ENCODE data around the gene DLG4.

DLG4 gene

DNA sequence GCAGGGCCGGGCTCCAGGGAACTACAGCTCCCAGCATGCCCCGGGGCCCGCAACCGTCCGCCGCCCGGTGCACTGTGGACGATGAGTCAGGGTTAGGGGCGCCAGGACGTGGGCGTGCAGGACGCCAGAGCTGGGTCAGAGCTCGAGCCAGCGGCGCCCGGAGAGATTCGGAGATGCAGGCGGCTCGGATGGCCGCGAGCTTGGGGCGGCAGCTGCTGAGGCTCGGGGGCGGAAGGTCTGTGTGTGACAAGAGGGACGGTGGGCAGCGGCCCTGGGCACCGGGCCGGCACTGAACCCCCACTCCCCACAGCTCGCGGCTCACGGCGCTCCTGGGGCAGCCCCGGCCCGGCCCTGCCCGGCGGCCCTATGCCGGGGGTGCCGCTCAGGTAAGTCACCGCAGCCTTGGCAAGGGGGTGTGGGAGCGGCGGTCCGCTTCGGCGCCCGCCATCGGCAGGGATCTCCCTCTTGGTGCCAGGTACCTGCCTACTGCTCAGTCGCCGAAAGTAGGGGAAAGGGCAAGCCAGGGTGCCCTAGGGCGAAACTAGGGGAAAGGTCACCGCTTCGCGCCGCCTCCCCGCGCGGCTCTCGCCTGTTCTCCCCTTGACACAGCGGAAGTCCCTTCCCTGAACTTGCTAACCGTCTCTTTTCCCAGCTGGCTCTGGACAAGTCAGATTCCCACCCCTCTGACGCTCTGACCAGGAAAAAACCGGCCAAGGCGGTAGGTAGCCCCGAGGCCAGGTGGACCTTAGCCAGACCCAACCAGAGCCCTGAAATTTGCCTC lies at the start of gene DLG4, which contains the start of gene ACADVL:
DLG4 (minus strand) TSS at position 25 of the 781 bp plus-strand sequence.
ACADVL (plus strand) TSS at position 127 of the 781 bp plus-strand sequence; CDS start at position 174, 47 bp downstream.
- in situ Hi-C loops (cut with HindIII; ENCODE audit: low sequenced_read_pairs): no loop called here

- in situ Hi-C loops (cut with HindIII; ENCODE audit: low sequenced_read_pairs): no loop called here
Measured at GRCh38 chr17:7266784-7267183, 47.1 kb upstream of the DLG4 start.

DNA sequence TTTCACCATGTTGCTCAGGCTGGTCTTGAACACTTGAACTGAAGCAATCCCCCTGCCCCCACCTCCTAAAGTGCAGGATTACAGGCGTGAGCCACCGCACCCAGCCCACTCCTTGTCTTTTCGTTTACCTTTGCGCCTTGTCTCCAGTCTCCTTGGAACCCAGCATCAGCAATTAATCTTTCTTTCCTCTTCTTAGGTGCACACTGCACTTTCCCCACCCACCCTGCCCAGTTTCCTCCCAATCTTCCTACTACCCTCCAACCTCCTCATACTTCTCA lies 44.1 kb upstream of the DLG4 start:
- in situ Hi-C loops (cut with HindIII; ENCODE audit: low sequenced_read_pairs): no loop called here

DNA sequence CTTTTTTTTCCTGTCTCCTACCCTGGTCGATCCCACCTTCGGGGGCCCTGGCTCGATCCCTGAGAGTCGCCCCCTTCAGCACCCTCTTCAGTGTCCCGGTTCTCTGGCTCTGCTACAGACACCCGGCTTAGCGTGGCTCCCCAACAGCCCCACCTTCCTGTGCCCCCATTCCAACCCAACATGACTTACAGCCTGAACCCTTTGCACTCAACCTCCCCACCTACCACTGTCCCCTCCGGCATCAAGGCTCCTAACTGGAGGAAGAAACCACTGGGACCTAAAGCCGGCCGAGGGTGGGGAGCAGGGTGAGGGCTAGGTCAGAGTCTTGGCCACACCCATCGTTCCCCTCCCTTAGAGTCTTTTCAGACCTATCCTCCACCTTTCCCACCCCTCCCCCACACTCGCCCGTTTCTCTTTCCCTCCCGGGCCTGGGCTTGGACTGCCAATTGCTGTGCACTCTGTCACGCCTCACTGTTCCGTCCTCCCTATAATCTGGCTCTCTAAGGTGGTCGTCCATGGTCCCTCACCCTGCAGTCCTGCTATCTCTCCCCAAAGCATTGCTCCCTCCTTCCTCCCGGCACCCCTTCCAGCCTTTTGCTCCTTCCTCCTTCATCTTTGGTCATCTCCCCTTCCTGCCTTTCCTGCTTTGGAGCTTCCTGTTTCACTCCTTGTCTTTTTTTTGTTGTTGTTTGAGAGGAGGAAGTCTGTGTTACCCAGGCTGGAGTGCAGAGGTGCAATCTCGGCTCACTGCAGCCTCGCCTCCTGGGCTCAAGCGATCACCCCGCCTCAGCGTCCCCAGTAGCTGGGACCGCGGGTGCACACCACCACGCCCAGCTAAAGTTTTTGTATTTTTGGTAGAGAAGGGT lies 43.5 kb upstream of the DLG4 start:
- in situ Hi-C loops (cut with HindIII; ENCODE audit: low sequenced_read_pairs): no loop called here

GRCh38 chr17:7262192-7262934 lies 42.7 kb upstream of the DLG4 start, which contains the start of gene CLDN7:
Gene CLDN7 (minus strand): TSS chr17:7262478. CDS start chr17:7262043, 435 bp downstream.
- in situ Hi-C loops (cut with HindIII; ENCODE audit: low sequenced_read_pairs): no loop called here

DNA sequence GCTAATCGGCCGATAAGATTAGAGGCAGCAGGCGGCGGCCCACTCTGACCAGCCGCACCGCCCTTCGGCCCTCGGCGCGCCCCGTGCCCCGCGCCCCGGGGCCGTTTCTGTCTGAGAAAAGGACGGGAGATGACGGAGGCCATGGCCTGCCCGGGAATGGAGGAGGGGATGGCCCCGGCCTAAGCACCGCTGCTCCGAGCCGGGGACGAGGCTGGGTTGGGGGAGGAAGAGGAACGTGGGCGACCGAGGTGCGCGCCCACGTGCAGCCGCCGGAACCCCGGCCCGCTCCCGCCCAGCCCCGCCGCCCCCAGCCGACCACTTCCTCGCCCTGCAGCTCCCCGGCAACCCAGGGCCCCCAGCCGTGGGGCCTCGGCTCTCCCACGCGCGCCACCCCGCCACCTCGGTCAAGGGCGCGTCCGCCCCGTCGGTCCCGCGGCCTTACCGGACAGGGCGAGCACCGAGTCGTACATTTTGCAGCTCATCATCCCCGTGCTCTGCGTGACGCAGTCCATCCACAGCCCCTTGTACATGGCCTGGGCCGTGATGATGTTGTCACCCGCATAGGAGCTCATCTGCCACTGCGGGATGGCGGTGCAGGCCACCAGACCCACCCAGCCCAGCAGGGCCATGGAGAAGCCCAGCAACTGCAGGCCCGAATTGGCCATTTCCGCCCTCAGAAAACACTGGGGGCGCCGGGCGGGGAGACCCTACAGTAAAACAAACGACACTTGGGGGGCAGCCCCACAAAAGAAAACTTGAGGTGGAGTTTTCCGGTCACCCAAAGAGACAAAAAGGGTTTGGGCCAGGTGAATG lies 41.9 kb upstream of the DLG4 start:
- in situ Hi-C loops (cut with HindIII; ENCODE audit: low sequenced_read_pairs): no loop called here

DNA sequence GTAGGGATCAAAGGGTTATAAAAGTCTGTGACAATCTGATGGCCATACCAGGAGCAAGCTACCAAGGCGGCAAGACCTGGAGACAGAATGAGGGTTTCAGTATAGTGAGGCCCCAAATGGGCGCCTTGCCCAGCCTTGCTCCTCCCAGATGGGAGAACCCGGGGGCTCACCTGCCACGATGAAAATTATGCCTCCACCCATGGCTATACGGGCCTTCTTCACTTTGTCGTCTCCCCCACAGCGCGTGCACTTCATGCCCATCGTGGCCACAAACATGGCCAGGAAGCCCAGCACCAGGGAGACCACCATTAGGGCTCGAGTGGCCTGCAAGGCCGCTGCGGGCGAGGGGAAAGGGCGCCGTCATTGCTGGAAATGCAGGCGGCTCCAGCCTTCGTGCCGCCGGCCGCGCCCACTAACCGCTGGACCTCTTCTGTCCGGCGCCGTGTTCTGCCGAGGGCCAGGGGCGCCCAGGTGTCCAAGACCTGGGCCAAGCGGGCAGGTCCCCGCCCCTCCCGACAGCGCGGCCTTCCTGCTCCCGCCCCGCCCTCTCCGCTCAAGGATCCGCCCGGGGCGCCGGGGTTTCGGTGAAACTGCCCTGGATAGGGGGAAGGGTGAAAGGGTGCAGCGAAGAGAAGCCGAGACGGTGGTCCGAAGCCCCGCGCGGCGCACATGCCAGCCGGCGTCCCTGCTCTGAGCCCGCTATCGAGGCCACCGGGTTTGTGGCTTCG lies 41.2 kb upstream of the DLG4 start:
- in situ Hi-C loops (cut with HindIII; ENCODE audit: low sequenced_read_pairs): no loop called here

- in situ Hi-C loops (cut with HindIII; ENCODE audit: low sequenced_read_pairs): no loop called here
Measured at GRCh38 chr17:7260151-7260550, 40.5 kb upstream of the DLG4 start.

DNA sequence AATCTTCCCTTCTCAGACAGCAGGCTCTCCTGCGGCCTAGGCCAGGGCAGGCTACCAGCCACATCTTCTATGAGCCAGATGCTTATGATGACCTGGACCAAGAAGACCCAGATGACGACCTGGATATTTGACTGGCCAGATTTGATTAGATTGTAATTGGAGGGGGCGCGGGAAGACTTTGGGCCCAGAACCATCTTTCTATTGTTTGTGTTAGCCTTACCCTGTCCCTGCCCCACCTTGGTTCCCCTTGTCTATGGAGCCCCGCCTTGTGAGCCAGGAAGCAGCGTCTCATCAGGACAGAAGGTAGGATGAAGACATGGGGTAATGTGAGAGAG lies 39.9 kb upstream of the DLG4 start:
- in situ Hi-C loops (cut with HindIII; ENCODE audit: low sequenced_read_pairs): no loop called here

DNA sequence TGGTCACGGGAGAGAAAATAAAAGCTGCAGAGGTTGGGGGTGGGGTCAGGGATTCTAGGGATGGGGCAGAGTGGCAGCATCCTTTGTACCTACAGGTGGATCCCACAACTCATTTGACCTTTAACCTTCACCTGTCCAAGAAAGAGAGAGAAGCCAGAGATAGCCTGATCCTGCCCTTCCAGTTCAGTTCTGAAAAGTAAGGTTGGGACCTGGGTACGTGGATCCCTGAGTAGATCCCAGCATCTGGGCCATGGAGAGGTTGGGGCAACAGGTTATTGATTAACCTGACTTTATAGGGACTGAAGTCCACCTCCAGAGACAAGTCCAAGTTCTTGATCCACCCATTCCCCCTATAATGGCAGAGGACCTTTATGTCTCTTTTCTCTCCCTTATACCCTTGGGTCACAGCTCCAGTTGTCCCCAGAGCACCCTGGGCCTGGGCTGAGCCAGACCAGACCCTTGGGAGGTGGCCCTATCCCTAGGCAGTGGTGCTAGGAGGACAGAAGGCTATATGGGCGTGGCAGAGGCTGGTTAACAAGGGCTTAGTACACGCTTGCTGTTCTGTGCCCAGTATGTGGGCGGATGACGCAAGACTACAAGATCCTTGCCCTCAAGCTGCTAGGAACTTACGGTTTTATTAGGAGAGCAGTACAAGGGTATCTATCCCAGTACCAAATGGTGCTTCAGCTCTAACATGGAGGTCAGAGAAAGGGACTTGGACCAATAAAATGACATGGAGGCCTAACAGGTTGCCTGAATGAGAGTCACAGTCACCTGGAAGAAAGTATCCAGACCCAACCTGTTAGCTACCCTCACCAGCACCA lies 39.3 kb upstream of the DLG4 start:
- in situ Hi-C loops (cut with HindIII; ENCODE audit: low sequenced_read_pairs): no loop called here

GRCh38 chr17:7256766-7257456 lies 37.3 kb upstream of the DLG4 start:
- in situ Hi-C loops (cut with HindIII; ENCODE audit: low sequenced_read_pairs): no loop called here

DNA sequence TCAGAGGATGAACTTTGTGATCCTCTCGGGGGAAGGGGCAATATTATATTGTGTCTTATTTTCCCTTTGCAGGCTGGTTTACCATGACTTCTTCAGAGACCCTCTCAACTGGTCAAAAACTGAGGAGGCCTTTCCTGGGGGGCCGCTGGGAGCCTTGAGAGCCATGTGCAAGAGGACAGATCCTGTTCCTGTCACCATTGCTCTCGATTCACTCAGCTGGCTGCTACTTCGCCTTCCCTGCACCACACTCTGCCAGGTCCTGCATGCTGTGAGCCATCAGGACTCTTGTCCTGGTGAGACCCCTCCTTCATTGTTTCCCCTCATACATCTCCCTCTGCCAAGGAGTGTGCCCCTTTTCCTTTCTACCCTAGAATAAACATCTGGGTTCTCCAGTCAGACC lies 34.9 kb upstream of the DLG4 start:
- in situ Hi-C loops (cut with HindIII; ENCODE audit: low sequenced_read_pairs): no loop called here

GRCh38 chr17:7253082-7253481 lies 33.4 kb upstream of the DLG4 start:
- in situ Hi-C loops (cut with HindIII; ENCODE audit: low sequenced_read_pairs): no loop called here

DNA sequence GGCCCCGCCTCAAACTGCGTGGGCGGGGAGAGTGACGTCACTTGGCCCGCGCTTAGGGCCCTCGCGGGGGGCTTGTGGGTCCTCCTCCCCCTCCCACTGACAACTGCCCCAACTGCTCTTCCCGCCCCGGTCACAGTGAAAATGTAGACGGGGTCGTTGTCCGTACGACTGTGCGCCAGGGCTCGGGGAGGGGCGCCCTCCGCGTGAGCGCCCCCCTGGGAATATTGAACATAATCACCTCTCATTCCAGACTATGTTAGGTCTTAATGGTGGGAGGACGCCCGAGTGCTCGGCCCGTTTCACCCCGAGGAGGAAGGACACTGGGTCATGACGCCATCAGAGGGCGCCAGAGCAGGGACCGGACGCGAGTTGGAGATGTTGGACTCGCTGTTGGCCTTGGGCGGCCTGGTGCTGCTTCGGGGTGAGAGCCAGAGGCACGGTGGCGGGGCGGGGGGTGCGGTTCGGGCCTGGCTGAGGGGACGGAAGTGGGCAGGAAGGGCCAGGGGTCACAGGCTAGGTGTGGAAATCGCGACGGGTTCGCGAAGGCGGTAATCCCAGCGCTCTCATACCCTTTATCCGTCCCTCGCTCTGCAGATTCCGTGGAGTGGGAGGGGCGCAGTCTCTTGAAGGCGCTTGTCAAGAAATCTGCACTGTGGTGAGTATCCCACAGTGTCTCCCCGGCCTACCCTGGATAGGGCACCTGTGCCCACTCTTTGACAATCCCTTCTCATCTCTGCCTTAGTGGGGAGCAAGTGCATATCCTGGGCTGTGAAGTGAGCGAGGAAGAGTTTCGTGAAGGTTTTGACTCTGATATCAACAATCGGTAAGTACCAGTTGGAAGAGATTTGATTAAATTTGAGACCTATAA lies 32.8 kb upstream of the DLG4 start, which contains the start of gene ELP5:
ELP5 (plus strand) TSS at position 40 of the 868 bp plus-strand sequence; CDS start at position 376, 336 bp downstream.
- in situ Hi-C loops (cut with HindIII; ENCODE audit: low sequenced_read_pairs): no loop called here

DNA sequence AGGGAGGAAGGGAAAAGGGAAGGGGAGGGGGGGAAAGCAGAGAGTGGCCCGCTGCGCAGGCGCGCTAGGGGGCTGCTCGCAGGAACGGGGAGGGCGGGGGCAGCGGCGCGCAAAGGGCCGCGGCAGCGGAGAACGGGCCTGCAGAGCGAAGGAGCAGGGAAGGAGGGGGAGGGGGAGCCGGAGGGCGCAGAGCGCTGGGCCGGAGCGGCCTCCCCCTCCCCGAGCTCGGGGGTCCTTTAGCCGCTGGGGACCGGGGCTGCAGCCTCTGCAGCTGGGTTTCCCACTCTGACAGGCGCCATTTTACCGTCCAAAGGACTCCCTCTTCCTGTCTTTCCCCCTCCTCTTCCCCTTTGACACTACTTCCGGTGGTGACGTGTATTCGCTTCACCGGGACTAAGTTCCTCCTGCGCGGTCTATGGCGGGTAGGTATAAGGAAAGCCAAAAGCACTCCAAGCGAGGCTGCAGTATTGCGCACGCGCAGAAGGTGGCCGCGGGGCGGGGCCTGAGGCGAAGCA lies 32.1 kb upstream of the DLG4 start, which contains the start of gene CTDNEP1:
CTDNEP1 (minus strand) TSS at position 74 of the 515 bp plus-strand sequence. CDS start 438 bp downstream, outside the sequence.
- in situ Hi-C loops (cut with HindIII; ENCODE audit: low sequenced_read_pairs): no loop called here

GRCh38 chr17:7250695-7251627 lies 31.3 kb upstream of the DLG4 start:
- in situ Hi-C loops (cut with HindIII; ENCODE audit: low sequenced_read_pairs): no loop called here
